Fibroblast of pulmonary artery (primary cell): ENCODE data around the gene OTX1.

Experiments
- DNase-seq: peaks from one replicate; pipeline ENCODE4 v3.0.0-alpha.2; 2010; ENCODE audit warnings: low read depth
- H3K4me3 ChIP-seq: replicated peaks from 2 replicates; pipeline ENCODE4 v1.5.1; 2011; ENCODE audit warnings: low read depth, mild to moderate bottlenecking, control low read depth, low read length, moderate library complexity
- TF ChIP-seq, protein P1 (sequence below): IDR thresholded peaks from 2 replicates; pipeline ENCODE4 v1.5.1; 2011; ENCODE audit warnings: mild to moderate bottlenecking, control low read depth, low read length, inconsistent platforms; ENCODE audit errors: missing control alignments

OTX1 gene

DNA sequence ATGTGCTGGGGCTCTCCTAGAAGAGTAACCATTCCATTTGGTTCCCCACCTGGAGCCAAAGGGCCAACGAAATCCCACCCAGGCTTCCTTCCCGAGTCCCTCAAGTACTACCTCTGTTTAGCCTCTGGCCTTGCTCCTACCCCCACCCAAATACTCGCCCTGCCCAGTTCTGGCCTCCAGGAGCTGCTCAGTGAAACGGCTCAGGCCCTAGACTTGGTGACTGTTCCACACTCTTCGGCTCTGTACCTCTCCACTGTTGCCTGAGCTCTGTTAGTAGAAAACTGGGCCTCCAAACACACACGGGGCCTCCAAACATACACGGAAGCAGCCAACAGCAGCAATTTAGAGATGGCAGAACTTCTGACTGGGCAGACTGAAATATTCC lies 4.2 kb downstream of the OTX1 start:
- DNase-seq = no peak

DNA sequence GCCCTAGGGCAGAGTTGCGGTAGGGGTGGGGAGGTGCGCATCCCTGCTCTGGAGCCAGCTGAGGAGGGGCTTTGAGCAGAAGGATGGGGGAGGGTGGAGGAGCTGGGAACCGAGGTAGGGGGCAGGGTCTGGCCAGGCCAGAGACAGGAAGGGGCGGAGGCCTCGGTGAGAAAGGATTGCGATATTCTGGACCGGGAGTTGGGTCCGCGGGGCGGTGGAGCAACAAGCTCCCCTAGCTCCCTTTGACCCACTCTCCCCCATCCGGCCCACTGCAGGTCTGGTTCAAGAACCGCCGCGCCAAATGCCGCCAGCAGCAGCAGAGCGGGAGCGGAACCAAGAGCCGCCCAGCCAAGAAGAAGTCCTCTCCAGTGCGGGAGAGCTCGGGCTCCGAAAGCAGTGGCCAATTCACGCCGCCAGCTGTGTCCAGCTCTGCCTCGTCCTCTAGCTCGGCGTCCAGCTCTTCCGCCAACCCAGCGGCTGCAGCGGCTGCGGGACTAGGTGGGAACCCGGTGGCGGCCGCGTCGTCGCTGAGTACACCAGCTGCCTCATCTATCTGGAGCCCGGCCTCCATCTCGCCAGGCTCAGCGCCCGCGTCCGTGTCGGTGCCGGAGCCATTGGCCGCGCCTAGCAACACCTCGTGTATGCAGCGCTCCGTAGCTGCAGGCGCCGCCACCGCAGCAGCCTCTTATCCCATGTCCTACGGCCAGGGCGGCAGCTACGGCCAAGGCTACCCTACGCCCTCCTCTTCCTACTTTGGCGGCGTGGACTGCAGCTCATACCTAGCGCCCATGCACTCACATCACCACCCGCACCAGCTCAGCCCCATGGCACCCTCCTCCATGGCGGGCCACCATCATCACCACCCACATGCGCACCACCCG lies 4.8 kb downstream of the OTX1 start:
- TF ChIP-seq, protein P1, sequence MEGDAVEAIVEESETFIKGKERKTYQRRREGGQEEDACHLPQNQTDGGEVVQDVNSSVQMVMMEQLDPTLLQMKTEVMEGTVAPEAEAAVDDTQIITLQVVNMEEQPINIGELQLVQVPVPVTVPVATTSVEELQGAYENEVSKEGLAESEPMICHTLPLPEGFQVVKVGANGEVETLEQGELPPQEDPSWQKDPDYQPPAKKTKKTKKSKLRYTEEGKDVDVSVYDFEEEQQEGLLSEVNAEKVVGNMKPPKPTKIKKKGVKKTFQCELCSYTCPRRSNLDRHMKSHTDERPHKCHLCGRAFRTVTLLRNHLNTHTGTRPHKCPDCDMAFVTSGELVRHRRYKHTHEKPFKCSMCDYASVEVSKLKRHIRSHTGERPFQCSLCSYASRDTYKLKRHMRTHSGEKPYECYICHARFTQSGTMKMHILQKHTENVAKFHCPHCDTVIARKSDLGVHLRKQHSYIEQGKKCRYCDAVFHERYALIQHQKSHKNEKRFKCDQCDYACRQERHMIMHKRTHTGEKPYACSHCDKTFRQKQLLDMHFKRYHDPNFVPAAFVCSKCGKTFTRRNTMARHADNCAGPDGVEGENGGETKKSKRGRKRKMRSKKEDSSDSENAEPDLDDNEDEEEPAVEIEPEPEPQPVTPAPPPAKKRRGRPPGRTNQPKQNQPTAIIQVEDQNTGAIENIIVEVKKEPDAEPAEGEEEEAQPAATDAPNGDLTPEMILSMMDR = no peak
- DNase-seq = no peak
- no peak overlapping the region for H3K4me3 ChIP-seq

More for the DNA sequence above, 4.2 kb downstream of the OTX1 start:
- TF ChIP-seq, protein P1 = no peak
- no peak overlapping the region for H3K4me3 ChIP-seq

DNA sequence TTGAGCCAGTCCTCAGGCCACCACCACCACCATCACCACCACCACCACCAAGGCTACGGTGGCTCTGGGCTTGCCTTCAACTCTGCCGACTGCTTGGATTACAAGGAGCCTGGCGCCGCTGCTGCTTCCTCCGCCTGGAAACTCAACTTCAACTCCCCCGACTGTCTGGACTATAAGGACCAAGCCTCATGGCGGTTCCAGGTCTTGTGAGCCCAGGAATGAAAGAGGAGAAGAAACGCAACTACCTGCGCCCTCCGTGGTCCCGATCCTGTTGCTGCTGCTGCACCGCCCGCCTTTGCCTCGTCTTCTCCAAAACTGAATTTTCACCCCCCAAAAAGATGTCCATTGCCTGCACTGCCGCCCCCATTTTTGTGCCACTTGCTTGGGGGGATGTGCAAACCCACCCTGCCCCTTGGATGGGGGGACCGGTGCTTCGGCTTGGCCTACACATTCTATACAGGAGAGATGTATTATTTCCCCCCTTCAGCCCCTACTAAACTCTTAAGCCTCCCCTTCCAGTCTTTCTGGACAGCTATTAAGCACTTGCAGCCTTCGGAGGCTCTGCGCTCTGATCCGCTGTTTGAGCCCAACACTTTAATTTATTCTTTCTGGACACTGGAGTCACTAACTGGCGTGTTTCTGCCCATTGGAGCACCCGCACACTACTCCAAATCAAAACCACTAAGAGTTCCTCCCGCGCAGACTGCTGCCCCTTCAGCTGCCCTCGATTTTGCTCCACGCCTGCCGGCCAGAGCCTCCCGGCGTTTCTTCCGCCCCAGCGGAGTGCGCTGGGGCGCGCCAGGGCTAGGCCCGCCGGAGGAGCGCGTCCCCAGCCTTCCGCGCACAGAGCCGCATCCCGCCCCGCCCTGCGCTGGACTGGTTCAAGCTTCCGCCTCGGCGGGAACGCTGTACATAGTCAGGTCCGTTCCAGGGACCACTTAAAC lies 5.7 kb downstream of the OTX1 start:
- no peak for DNase-seq
- no peak overlapping the region for H3K4me3 ChIP-seq
- TF ChIP-seq, protein P1 = no peak

DNA sequence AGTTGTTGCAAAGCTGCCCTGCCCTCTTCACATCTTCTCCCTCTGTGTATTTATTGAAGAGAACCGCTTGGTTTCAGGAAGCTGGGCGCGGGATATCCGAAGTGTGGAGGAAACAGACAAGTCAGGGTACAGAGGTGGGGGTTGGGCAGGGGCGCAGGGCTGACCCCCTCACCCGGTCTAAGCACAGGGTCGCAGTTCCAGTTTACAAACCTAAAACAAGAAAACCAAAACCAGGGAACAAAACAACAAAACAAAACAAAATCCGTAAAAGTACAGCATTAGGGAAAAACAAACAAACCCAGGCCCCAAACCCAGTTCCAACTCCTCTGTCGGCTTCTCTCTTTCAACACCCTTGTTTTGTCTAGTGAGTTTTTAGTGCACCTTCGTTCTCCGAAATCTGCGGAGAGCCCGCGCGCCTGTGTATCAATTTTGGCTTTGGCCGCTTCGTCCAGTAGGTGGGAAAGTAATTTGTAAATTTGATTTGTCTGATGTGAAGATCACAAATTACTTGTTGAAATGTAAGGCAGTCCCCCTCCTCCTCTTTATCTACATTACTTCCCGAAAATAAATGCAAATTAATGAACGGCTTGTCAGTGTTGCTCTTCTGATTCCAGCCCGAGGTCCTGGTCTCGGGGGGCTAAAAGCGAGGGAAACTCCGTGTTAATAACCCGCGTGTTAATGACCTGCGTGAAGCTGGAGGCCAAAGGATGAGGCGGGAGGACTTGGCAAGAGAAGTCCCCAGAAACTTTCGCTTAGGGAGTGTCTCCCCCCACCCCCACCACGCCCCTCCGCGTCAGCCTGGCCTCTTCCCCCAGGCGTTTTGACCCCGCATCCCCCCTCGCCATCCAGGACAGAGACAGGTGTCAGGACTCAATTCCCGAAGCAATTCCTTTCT lies 6.9 kb downstream of the OTX1 start:
- DNase-seq = no peak
- TF ChIP-seq, protein P1 = no peak
- H3K4me3 ChIP-seq = no peak overlapping the region

DNA sequence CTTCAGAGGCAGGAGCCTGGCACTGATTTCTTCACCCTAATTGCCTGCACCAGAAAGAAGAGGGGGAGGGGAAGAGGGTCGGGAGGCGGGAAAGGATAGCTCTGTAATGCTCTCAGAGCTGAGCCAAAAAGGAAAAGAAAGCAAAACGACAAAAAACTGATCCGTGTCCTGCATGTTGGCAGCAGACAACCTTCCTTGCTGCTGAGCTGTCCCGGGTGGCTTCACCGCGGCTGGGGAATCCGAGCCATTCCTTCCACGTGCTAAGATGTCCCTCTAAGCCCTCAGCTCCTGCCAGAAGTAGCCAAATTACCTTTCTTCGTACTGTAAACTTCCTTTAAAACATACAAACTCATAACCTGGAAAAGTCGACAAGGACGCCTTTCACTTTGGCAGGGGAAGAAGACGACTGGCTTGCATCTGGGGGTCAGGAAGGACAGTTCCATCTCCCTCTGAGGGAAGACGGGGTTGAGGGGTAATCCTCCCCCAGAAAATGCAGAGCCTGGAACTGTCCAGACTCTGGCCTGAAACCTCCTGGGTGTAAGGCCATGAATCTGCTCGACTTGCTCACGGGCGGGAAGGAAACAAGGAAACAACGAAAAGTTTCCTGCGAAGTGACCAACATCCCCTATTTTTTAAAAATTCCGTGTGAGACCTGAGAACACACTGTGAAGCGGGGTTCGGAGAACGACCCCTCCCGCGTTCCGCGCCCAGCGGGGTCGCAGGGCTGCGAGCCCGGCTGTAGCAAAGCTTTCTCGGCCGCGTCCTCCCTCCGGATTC lies 7.7 kb downstream of the OTX1 start:
- TF ChIP-seq, protein P1 = no peak
- no peak overlapping the region for H3K4me3 ChIP-seq
- DNase-seq = peak; percentile 32
